Measurements from ENCODE around the gene CRYBG3.

The CRYBG3 gene

GRCh38 chr3:97949743-97950142 is 127.9 kb downstream of the CRYBG3 start:
- no peak for DNase-seq

DNA sequence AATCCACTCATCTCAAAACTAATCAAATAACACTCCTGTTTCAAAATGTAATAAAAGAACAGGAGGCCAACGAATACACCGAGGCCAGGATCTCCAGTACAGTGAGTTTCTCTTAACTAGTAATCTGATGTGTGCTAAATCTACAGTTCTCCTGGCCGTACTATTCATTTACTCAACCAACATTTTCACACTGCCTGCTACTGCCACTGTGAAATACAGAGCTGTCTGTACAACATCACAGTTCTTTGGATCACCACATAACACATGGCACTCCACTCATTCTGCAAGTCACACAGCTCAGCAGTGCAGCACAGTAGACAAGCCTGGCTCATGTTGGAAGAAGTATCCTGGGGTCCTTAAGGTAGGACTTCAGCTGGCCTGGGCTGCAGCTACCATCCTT is 128.5 kb downstream of the CRYBG3 start:
- DNase-seq = no peak

DNA sequence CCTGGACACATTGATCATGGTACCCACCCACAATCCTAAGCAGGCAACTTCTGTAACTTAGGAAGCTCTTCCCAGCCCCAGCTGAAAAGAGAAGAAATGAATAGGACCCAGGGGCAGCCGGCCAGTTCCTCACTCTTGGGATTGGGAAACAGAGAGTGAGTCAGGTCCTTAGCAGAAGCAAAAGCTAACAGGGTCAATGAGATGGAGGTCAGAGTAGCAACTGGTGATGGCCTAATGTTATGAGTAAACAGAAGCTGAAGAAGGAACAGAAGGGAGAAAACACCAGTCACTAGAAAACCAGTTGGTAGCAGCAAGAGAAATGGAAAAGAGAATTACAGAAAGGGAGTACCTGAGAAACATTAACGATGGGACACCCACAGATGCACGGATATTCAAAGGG is 130.5 kb downstream of the CRYBG3 start:
- DNase-seq = no peak

- DNase-seq = no peak
These were observed 131.1 kb downstream of the CRYBG3 start for GRCh38 chr3:97952872-97953271.

DNA sequence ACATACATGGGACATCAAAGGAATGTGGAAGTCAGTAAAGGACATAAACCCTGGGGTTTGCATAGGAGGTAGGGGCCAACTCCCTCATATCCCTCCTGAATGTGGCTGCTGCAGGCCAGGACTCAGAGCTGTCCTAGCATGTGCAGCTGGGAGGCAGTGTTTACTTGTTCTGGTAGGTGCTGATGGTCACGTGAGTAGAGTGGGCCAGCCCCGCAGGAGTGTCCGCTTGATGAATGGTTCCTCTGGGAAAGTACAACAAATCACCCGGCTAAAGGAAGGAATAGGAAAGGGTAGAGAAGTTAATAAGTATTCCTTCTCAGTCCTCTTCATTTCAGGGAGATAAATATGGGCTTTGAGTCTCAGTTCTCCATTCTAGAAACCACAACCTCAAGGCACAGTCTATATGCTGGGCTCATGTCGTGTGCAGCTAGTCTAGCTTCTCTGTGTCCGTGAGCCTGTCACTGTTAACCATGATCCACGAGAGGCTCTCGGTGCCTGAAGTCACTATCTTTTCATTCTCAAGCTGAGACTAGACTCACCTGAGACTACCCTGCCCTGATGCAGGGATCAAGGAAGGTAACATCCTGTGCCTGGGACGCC is 132.5 kb downstream of the CRYBG3 start:
- DNase-seq = no peak

DNA sequence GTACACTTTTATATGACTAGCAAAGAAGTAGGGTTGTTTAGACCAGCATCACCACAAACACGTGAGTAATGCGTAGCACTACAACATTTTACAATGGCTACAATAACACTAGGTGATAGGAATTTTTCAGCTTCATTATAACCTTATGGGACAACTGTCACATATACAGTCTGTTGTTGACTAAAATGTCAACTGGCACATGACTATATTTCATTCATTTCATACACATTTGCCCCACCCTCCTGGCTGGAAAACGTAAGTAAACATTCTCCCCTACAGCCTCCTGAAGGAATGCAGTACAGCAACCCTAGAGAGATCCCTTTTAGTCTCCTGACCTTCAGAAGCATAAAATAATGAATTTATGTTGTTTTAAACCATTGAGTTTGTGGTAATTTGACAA is 134.2 kb downstream of the CRYBG3 start:
- no peak for DNase-seq

DNA sequence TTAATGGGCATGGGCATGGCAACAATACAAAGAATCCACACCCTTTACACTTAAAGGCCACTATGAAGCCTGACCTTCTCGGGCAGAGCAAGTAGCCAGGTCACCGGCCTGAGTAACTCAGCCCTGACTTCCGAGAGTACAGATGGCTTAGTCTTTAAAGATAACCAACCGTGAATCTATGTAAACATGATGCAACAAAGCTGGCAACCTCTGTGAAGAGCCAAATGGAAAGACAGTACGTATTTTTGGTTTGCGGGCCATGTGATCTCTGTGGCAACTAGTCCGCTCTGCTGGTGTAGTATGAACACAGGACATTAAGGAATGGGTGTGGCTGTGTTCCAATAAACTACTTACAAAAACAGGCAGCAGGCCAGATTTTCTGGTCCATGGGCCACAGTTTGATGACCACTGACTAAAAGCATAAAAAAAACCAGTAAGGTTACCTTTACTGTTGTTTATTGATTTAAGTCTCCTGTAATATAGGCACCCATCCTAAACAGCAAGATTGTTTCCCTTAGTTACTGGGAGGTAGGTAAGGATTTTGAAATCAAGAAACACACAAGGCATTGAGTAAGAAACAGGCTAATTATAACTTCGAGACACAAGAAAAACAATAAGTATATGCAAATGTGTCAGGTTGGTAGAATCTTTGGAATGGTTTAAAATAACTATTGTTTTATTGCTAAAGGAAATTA is 136.0 kb downstream of the CRYBG3 start:
- no peak for DNase-seq

DNA sequence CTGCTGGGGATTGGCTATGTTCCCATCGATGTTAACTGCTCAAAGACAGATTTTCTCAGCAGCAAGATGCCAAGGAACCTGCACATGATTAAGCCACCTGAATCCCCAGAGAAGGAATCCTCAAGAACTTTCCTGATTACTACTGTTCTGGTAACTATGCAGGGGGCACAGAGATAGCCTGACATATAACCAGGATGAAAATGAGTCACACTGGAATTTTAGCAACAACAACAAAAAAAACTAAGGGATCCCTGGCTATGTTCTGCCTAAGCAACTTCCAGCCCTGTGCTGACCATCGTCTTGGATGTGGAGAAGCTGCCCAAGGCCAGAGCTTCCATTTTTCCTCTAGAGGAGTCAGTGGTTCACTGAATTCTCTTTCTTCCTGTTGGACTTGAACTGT is 136.6 kb downstream of the CRYBG3 start:
- no peak for DNase-seq

DNA sequence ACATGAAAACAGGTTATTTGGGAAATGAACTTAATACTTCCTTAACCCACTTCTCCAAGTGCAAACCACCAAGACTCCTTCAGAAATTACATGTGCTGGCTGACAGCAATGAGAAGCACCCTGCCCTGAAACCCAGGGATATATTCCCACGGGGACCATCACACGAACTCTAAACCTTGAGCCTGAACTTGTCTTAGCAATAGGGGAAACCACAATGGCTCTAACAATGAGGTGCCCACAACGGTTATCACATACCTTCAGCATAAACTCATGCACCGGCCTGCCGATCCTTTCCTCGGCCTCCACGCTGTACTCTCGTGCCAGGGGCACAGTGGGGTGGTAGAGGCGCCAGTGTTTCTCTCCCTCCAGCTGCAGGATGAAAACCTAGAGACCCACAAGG is 137.0 kb downstream of the CRYBG3 start:
- DNase-seq = no peak

GRCh38 chr3:97959872-97960271 is 138.1 kb downstream of the CRYBG3 start:
- no peak for DNase-seq

- DNase-seq = no peak
These were observed 138.7 kb downstream of the CRYBG3 start for GRCh38 chr3:97960551-97960950.

GRCh38 chr3:97960993-97961766 is 139.4 kb downstream of the CRYBG3 start:
- no peak for DNase-seq

GRCh38 chr3:97967966-97968365 is 146.2 kb downstream of the CRYBG3 start:
- no peak for DNase-seq

DNA sequence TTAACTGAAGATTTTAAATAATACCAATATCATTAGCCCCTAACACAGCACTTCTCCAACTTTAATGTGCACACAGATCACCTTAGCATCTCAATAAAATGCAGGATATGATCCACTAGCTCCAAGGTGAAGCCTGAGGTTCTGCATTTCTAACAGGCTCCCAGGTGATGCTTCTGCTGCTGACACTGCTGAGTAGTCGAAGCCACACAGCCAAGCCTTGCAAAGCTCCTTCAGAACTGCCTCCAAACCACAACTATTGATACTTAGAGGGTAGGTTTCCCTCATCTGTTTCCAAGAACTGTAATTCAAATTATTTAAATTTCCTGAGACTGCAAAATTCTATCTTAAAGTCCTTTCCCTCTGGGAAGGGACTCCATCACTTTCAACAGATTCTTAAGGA is 146.6 kb downstream of the CRYBG3 start:
- no peak for DNase-seq

GRCh38 chr3:97969541-97969940 is 147.7 kb downstream of the CRYBG3 start:
- no peak for DNase-seq

DNA sequence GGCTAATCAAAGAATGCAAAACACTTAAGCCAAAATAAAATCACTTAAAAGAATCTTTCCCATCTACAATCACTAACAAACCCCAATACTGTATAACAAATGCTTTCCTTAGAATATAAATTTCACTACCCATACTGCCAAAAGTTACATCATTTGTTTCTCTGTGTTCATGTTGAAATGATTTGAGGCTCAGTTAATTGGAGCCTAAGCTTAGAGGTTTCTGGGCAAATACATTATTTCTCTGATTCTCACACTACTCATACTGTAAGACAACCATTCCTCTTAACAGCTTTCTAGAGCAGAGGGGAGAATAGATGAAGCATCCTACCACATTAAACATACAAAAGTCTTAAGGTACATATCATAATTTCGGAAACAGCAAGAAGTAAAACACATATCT is 148.3 kb downstream of the CRYBG3 start:
- no peak for DNase-seq

DNA sequence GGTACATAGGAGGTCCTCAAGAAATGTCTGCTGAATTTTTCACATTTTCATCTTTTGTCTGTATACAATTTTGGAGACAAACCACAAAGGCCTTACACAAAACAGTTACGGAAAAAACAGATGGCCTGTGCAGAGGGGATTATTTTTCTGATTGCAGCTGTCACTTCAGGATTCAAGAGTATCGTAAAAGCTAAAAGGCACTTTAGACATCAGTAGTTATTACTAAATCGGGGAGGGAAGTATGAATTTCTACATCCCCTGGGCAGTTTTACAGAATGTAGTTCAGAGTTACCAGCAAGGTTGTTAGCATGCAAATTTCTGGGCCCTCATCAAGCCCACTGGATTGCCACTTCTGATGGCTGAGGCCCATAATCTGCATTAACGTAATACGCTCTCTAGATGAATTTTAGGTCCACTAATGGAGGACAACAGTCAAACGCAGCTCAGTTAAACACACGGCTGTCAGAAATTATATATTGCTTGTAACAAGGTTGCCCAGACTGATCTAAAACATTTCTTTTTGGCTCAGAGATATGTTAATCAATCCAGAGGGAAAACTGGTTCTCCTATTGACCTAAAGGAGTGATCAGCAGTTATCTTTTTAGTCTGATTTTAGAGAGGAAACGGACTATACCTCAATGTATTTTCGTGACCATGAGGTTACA is 149.3 kb downstream of the CRYBG3 start:
- DNase-seq = peak; percentile 17

- peak; percentile 73 for DNase-seq
These were observed 150.1 kb downstream of the CRYBG3 start, which contains the start of gene RIOX2 for GRCh38 chr3:97971679-97972567. RIOX2 (minus strand) TSS chr3:97972431; CDS start chr3:97967593, 4,838 bp downstream.

DNA sequence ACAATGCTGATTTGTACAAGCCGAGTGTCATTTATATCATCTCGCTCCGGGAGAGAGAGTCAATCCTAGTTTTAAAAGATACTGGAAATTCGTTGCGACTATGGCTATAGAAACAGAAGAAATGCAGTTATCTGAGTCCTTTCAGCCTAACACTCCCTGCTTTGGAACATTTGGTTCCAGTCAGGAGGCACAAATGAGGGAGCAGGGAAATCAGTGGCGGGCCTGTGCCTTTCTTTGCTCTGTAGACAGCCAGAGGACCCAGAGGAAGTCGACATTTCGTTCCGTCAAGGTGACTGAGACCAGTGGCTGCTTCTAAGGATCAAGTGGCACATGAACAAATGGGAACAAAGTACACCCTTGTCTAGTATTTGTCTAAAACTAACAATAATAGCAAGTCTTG is 151.2 kb downstream of the CRYBG3 start:
- no peak for DNase-seq

GRCh38 chr3:97974996-97975395 is 153.2 kb downstream of the CRYBG3 start:
- no peak for DNase-seq

DNA sequence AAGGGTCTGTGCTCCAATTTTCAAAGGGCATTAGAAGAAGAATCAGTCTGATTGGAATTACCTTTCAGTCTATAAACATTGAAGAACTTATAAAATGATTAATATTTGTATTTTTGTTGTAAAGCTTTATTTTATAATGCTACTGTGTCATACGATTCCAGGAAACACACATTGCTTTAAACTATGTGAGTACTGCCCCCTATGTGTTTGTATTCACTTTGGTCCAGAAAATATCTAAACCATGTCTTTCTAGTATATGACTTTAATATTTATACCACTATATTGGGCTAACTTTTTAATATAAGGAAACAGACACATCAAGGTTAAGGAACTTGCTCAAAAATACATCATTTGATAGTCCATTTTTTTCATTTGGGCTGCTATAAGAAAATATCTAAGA is 153.7 kb downstream of the CRYBG3 start:
- no peak for DNase-seq

GRCh38 chr3:97979610-97980009 is 157.8 kb downstream of the CRYBG3 start:
- DNase-seq = peak; percentile 19

DNA sequence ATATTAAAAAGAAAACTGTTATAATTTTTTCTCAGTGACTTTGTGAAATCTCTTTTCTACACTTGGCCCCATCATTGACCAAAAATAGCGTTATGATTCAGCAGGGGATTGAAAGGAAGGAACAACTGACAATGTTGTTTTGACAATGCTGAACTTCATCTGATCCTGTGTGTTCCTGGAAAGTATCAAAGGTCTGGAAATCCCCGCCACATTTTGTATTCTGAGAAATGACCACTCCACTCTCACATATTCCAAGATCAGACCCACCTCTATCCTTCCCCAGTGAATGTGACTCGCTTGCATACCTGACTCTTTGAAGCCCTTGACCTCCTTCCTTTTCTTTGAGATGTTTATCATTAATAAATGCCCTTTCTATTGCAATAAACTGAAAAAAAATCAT is 160.1 kb downstream of the CRYBG3 start:
- no peak for DNase-seq
